ENCODE measurements around the gene CEP120.
A peak's percentile ranks its signal among the peaks of the same experiment; 100 is the strongest.
"Not testable (repeated sequence)": the region's sequence is repeated elsewhere in the genome, so short reads cannot be mapped to it uniquely, and the experiment has no call there.

The CEP120 gene

DNA sequence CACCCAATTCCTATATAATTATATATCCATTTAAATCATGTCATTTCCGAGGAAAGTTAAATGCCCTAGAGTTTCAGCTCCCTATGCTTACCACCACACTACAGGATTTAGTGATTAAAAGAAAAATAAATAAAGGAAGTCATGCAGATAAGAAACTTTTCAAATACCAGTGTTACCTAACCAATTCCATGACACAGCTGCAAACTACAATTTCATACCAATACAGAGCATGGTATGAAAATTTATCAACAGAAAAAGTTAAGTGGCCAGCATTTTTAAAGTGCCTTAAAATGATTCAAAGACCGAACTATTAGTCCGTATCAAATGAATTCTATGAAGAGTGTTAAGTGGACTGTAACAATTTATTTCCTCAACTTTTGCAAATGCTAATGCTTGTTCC lies 35.9 kb downstream of the CEP120 start:
- DNase-seq (ENCODE audit: low read depth in 3 of 3): no peak

- DNase-seq (ENCODE audit: low read depth in 3 of 3): no peak
These were observed 41.0 kb downstream of the CEP120 start for GRCh38 chr5:123382252-123382651.

- peak in 1 of 3 experiments; percentile 10 for DNase-seq (ENCODE audit: low read depth in 3 of 3)
These were observed 51.5 kb downstream of the CEP120 start for GRCh38 chr5:123371575-123372179.

DNA sequence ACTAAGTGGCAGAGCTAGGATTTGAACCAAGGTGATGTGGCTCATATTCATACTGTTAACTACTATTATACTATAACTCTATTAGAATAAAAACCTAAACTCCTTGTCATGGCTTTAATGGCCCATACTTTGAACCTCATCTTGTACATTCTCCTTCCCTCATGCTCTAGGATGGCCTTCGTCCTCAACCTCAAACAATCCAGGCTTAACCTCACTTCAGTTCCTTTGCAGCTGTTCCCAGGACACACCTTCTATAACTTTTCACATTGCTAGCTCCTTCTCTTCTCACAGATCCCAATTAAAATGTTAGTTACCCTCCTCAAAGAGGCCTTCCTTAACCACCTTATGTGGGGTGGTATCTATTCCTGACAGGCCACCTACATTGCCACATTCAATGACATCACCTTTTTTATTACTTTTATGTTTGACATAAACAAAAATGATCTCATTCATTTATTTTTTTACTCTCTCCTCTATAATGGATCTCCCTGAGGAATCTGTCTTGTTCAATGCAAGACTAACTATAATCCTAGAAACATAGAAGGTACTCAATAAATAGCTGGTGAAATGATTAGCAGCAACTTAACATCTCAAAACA lies 53.7 kb downstream of the CEP120 start:
- no peak for DNase-seq (ENCODE audit: low read depth in 3 of 3)

DNA sequence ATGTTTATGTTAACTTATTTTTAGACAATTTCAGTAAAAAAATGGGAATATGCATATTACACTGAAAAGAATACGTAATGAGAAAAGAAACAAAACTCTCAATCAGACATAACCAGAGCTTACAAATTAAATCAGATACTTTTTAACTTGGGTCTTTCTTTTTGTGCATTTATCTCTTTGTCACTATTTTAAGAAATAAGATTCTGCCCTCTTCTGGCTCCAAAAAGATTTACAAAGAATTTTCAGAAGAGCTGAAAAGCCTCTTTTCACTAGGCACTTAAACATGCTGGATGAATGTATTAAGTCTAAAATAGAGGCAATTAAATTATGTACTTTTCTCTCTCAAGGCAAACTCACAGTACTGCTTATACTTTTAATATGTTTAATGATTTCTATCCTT lies 55.5 kb downstream of the CEP120 start:
- DNase-seq (ENCODE audit: low read depth in 3 of 3): no peak

DNA sequence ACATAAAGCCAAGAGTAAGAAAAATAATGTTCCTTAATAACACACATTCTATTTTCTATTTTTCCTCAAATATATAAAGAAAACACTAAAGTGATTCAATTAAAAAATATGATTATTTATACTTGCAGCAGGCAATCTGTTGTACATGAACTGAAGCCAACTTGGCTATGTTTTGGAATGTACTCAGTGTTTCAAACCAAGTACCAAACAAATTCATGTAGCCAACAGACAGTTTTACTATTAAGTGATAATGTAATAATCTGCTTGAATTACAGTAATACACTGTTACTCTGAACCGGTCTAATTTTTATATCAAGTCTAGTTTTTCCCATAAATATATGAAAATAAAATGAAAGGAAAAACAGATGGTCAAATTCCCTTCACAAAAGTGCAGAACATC lies 58.0 kb downstream of the CEP120 start:
- DNase-seq (ENCODE audit: low read depth in 3 of 3): no peak

- no peak for DNase-seq (ENCODE audit: low read depth in 3 of 3)
These were observed 58.6 kb downstream of the CEP120 start for GRCh38 chr5:123364441-123365155.

- DNase-seq (ENCODE audit: low read depth in 3 of 3): no peak
These were observed 62.3 kb downstream of the CEP120 start for GRCh38 chr5:123360910-123361309.

DNA sequence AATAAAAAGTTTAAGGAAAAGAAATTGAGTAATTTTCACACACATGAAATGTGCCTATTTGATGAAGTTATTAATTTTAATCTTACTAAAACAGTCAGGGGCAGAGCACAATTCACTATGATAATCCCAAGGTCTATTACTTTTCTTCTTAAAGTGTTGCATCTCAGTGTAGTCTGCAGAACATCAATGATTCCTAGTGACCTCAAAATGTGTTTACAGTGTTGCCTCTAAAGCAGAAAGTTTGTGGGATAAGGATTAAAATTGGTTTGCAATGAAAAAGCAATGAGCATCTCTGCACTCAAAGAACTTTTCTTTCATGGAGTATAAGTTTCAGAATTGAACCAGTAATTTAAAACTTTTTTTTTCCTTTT lies 63.0 kb downstream of the CEP120 start:
- no peak for DNase-seq (ENCODE audit: low read depth in 3 of 3)

GRCh38 chr5:123359454-123360200 lies 63.6 kb downstream of the CEP120 start:
- DNase-seq (ENCODE audit: low read depth in 3 of 3): no peak

DNA sequence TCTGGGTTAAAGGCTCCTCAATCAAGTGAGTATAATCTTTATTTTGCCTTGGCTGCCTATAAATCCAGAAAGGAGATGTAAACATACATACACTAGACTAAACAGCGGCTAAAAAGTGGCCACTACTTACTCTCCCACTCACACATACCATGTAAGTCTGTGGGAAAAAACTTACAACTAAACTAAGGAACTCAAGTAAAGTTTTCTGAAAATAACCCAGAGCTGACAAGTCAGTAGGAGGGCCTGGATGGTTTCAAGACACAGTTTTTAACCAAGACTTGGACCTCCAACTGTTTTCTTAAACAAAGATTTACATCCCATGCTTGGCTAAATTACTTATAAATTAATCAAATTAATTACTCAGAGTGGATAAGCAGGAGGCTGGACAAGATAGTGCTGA lies 64.5 kb downstream of the CEP120 start:
- DNase-seq (ENCODE audit: low read depth in 3 of 3): no peak

- no peak for DNase-seq (ENCODE audit: low read depth in 3 of 3)
These were observed 64.9 kb downstream of the CEP120 start for GRCh38 chr5:123358304-123358703.

DNA sequence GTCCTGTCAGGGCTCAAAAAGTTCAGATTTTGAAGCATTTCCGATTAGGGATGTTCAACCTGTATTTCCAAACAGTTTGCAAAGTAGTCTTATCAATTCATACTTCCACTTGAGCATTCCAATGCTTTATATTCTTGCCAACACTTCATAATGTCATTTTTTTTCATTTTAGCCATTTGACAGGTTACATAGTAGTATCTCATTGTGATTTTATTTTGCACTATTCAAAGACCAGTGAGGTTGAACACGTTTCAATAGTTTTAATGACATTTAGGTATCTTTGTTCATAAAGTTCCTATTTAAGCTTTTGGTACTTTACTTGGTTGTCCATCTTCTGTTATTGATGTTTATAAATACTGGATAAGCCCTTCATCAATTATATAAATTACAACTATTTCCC lies 71.4 kb downstream of the CEP120 start:
- DNase-seq (ENCODE audit: low read depth in 3 of 3): no peak

GRCh38 chr5:123351240-123351639 lies 72.0 kb downstream of the CEP120 start:
- no peak for DNase-seq (ENCODE audit: low read depth in 3 of 3)

GRCh38 chr5:123350742-123351141 lies 72.5 kb downstream of the CEP120 start:
- DNase-seq (ENCODE audit: low read depth in 3 of 3): no peak

- DNase-seq (ENCODE audit: low read depth in 3 of 3): no peak
These were observed 78.3 kb downstream of the CEP120 start for GRCh38 chr5:123344816-123345426.

DNA sequence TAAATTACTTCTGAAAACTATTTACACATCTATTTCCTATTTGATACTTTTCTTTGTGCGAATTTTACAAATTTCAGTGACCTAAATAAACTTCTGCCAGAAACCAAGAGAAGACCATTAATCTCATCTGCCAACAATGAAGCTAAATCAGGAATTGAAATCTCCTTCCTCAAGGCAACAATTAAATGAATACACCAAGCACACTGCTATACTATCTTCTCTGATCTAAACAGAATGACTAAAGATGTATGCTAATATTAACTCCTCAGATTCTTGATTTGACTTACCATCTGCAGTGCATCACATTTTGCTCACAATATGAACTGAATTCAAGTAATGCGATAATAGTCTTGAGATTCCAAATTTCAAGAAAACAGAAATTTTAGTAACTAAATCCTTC lies 82.3 kb downstream of the CEP120 start:
- no peak for DNase-seq (ENCODE audit: low read depth in 3 of 3)

GRCh38 chr5:123308377-123308776 lies 114.8 kb downstream of the CEP120 start:
- DNase-seq (ENCODE audit: low read depth in 3 of 3): not testable (repeated sequence)

DNA sequence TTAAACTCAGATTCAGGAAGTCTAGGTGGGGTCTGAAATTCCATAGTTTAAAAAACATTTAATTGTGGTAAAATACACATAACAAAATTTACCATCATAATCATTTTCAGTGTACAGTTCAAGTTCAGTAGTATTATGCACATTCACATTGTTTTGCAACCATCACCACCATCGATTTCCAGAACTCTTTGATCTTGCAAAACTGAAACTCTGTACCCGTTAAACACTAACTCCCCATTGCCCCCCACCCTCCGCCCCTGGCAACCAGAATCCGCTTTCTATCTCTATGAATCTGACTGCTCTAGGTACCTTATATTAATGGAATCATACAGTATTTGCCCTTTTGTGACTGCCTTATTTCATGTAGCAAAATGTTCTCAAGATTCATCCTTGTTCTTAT lies 117.5 kb downstream of the CEP120 start:
- no peak for DNase-seq (ENCODE audit: low read depth in 3 of 3)

GRCh38 chr5:123304777-123305316 lies 118.4 kb downstream of the CEP120 start:
- DNase-seq (ENCODE audit: low read depth in 3 of 3): no peak

- DNase-seq (ENCODE audit: low read depth in 3 of 3): no peak
These were observed 119.4 kb downstream of the CEP120 start for GRCh38 chr5:123303802-123304201.

- DNase-seq (ENCODE audit: low read depth in 3 of 3): no peak
These were observed 122.9 kb downstream of the CEP120 start for GRCh38 chr5:123300266-123300665.

Data from stimulated activated CD4-positive, alpha-beta T cell treated with anti-CD3 and anti-CD28 coated beads, TNF-alpha, amount 100 ng/mL, for 4 hours (primary cell).